Measurements from ENCODE around the gene SKAP2.
"Not testable (repeated sequence)": the region's sequence is repeated elsewhere in the genome, so short reads cannot be mapped to it uniquely, and the experiment has no call there.

SKAP2 gene

GRCh38 chr7:26857506-26858240 lies 6.7 kb downstream of the SKAP2 start:
- DNase-seq (ENCODE audit: low read depth in 2 of 2) = no peak

- no peak for DNase-seq (ENCODE audit: low read depth in 2 of 2)
These were observed 7.3 kb downstream of the SKAP2 start for GRCh38 chr7:26857170-26857505.

- no peak for DNase-seq (ENCODE audit: low read depth in 2 of 2)
These were observed 8.0 kb downstream of the SKAP2 start for GRCh38 chr7:26856176-26856985.

GRCh38 chr7:26854876-26855855 lies 9.2 kb downstream of the SKAP2 start:
- DNase-seq (ENCODE audit: low read depth in 2 of 2) = no peak

GRCh38 chr7:26853788-26854393 lies 10.5 kb downstream of the SKAP2 start:
- no peak for DNase-seq (ENCODE audit: low read depth in 2 of 2)

- no peak for DNase-seq (ENCODE audit: low read depth in 2 of 2)
These were observed 14.2 kb downstream of the SKAP2 start for GRCh38 chr7:26850193-26850651.

GRCh38 chr7:26843705-26844104 lies 20.7 kb downstream of the SKAP2 start:
- DNase-seq (ENCODE audit: low read depth in 2 of 2) = no peak

- no peak for DNase-seq (ENCODE audit: low read depth in 2 of 2)
These were observed 21.5 kb downstream of the SKAP2 start for GRCh38 chr7:26842897-26843296.

GRCh38 chr7:26841003-26841739 lies 23.2 kb downstream of the SKAP2 start:
- no peak for DNase-seq (ENCODE audit: low read depth in 2 of 2)

- DNase-seq (ENCODE audit: low read depth in 2 of 2) = not testable (repeated sequence)
These were observed 27.6 kb downstream of the SKAP2 start for GRCh38 chr7:26836793-26837192.

GRCh38 chr7:26815426-26815825 lies 49.0 kb downstream of the SKAP2 start:
- no peak for DNase-seq (ENCODE audit: low read depth in 2 of 2)

- DNase-seq (ENCODE audit: low read depth in 2 of 2) = no peak
These were observed 51.0 kb downstream of the SKAP2 start for GRCh38 chr7:26813432-26813831.

GRCh38 chr7:26794541-26794940 lies 69.8 kb downstream of the SKAP2 start:
- DNase-seq (ENCODE audit: low read depth in 2 of 2) = no peak

- DNase-seq (ENCODE audit: low read depth in 2 of 2) = no peak
These were observed 71.8 kb downstream of the SKAP2 start for GRCh38 chr7:26792576-26792975.

- no peak for DNase-seq (ENCODE audit: low read depth in 2 of 2)
These were observed 72.4 kb downstream of the SKAP2 start for GRCh38 chr7:26792006-26792405.

GRCh38 chr7:26789481-26790184 lies 74.8 kb downstream of the SKAP2 start:
- no peak for DNase-seq (ENCODE audit: low read depth in 2 of 2)

GRCh38 chr7:26787701-26788100 lies 76.7 kb downstream of the SKAP2 start:
- DNase-seq (ENCODE audit: low read depth in 2 of 2) = no peak

- no peak for DNase-seq (ENCODE audit: low read depth in 2 of 2)
These were observed 80.3 kb downstream of the SKAP2 start for GRCh38 chr7:26784118-26784517.

GRCh38 chr7:26782501-26782900 lies 81.9 kb downstream of the SKAP2 start:
- DNase-seq (ENCODE audit: low read depth in 2 of 2) = no peak

- DNase-seq (ENCODE audit: low read depth in 2 of 2) = no peak
These were observed 84.3 kb downstream of the SKAP2 start for GRCh38 chr7:26779978-26780595.

All from stimulated activated CD4-positive, alpha-beta T cell treated with anti-CD3 and anti-CD28 coated beads, Interleukin-15, amount 100 ng/mL, for 48 hours (primary cell).